ENCODE data around the gene PSMC5. TPM values are rescaled to one million over a fixed set of nuclear protein-coding genes. Genes with fewer than 3 reads are reported as not detected.
A peak's percentile ranks its signal among the peaks of the same experiment; 100 is the strongest.

The PSMC5 gene
- total RNA-seq, 6 donors from 2014 or later: 55.2 to 118 (median 88.1) TPM

DNA sequence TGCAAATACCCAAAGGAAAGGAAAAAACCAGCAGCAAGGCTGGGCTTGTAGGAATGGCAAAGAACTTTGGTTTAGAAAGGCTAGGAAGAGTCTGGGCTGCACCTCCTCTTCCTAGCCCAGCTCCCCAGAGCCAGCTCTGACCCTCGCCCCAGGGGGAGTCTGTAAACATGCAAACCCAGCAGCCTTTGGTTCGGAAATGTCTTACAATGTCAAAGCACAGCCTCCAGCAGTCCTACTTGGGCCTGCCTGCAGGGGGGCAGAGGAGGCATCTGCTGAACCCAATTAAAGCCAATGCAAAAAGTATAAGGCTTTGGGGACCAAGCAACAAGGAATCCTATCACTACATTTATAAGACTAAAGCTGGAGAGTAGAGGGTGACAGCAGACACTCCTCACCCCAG is 5.2 kb downstream of the PSMC5 start:
- WGBS, 2 donors: 88% methylated on average over 2 of the region's 2 CpGs; no CpG with 5 or more reads in 1 of the 2 donors
- Histone ChIP-seq H3K36me3 (peaks cover 49 to 87% (median 78%) of the 10 kb centered on the region in 4 donors), H3K4me1 (peaks cover 21 to 38% (median 33%) of the 10 kb centered on the region in 4 donors), H3K27ac (no peak overlapping the region), H3K27me3 (no peaks in the 10 kb centered on the region), H3K9me3 (no peaks in the 10 kb centered on the region), H3K4me3 (no peak overlapping the region)
- TF ChIP-seq EP300 (IDR thresholded peaks at IDR 0.05) (no peak), POLR2A (IDR thresholded peaks at IDR 0.05) (no peak), CTCF (IDR thresholded peaks at IDR 0.05) (no peak), POLR2AphosphoS5 (IDR thresholded peaks at IDR 0.05) (no peak)
- ATAC-seq (ENCODE audit: low FRiP score in 2 of 2) (no peak), DNase-seq (no peak)

DNA sequence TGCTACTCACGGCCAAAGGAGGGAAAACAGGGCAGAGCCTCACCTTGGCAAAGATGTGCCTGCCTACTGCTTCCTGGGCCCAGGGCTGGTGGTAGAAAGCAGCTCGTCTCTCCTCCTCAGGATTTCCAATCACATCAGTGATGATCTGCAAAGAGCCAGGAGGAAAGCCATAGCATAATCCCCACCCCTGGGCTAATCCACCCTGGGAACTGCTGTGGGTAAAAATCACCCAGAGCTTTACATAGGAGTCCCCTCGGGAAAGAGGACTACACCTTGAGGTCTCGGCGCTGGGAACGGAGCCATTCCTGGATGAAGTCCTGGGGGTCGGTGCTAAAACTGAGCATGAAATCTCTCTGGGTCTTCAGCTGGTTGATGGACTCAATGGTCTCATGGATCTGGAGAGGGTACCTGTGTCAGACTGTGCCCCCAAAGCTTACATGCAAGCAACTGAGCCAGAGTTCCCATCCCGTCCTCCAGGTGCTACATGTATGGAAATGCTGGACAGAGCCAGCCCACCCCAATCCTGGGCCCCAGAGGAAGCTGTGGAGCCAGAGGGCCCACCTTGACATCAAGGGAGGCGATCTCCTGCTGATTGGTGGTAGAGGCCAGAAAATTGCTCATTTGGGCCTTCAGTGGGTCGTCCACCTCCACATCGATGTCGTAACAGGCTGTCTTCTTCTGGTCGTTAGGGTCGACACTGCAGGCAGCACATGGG is 6.0 kb downstream of the PSMC5 start:
- Histone ChIP-seq H3K4me3 (no peak overlapping the region), H3K4me1 (peaks cover 24 to 39% (median 35%) of the 10 kb centered on the region in 4 donors), H3K27me3 (no peaks in the 10 kb centered on the region), H3K27ac (no peak overlapping the region), H3K9me3 (no peaks in the 10 kb centered on the region), H3K36me3 (peaks cover 49 to 91% (median 79%) of the 10 kb centered on the region in 4 donors)
- 83 to 88% methylated on average over 11 to 13 of the region's 14 CpGs for WGBS, 2 donors
- no peak for TF ChIP-seq CTCF (IDR thresholded peaks at IDR 0.05)
- TF ChIP-seq POLR2A (IDR thresholded peaks at IDR 0.05): no peak
- no peak for TF ChIP-seq EP300 (IDR thresholded peaks at IDR 0.05)
- no peak for TF ChIP-seq POLR2AphosphoS5 (IDR thresholded peaks at IDR 0.05)
- no peak for ATAC-seq (ENCODE audit: low FRiP score in 2 of 2)
- no peak for DNase-seq

DNA sequence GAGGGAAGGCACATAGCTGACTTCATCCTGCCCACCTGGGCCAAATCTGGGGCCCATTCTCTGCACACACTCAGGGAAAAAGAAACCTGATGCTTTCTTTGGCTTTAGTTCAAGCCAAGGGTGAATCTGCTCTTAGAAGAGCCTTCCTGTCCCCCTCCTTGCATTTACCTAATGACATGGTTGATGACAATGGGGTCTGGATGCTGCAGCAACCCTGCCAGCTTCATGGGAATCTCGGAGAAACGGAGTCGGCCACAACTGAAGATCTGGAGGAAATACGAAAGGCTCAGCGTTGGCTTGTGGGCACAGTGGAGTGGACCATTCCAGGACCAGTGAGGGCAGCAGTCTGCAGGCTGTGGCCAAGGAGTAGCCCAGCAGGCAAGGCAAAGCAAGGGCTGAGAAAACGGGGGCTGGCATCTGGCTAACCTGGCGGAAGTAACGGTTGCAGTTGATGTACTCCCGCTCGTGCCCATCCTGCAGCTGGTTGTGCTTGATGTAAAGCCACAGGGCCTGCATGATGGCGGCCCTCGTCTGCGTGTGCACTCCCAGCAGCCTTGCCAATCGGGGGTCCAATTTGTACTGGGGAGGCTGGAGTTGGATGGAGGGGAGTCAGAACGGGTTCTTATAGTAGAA is 6.6 kb downstream of the PSMC5 start:
- Histone ChIP-seq H3K27ac (peak overlapping the region in 1 of 4 donors; percentile 55), H3K27me3 (no peaks in the 10 kb centered on the region), H3K4me3 (no peak overlapping the region), H3K9me3 (no peaks in the 10 kb centered on the region), H3K4me1 (peaks cover 24 to 39% (median 35%) of the 10 kb centered on the region in 4 donors), H3K36me3 (peaks cover 49 to 88% (median 79%) of the 10 kb centered on the region in 4 donors)
- TF ChIP-seq CTCF (IDR thresholded peaks at IDR 0.05): no peak
- no peak for TF ChIP-seq POLR2AphosphoS5 (IDR thresholded peaks at IDR 0.05)
- TF ChIP-seq POLR2A (IDR thresholded peaks at IDR 0.05): no peak
- TF ChIP-seq EP300 (IDR thresholded peaks at IDR 0.05): no peak
- ATAC-seq (ENCODE audit: low FRiP score in 2 of 2) (no peak), DNase-seq (peak in 1 of 2 donors; percentile 23)
- WGBS, 2 donors: 95 to 96% methylated on average over 15 of the region's 15 CpGs

DNA sequence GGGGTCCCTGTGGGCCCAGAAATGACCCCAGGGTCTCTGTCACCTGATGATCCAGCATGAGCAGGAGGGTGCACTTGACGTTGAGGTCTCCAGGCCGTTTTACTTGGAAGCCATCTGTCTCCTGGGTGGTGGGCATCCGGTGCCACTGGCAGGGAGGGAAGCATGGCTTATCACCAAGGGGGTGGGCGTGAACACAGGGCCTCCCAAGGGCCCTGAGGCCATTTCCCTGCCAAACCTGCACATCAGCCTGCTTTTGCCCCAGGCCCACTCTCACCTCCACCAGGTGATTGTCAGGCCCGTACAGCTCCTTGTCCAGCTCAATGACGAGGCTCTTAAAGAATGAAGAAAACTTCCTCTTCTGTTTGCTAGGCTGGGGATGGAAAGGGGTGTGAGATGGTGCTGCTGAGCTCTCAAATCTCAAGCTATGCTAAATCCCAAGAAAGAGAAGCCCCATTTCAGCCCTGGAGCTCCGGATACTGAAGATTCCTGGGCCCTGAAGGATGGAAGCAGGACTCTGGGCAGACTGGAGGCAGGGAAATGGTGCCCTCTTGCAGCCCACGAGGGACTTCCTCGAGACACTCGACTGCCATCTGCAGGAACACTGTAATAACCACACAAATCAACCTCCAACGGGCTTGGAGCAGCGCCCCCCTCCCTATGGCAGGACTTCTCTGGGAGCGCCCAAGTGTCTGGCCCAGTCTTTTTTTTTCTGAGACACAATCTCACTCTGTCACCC is 7.4 kb downstream of the PSMC5 start:
- Histone ChIP-seq H3K4me3 (no peak overlapping the region), H3K27ac (peak overlapping the region in 1 of 4 donors; percentile 55), H3K9me3 (no peaks in the 10 kb centered on the region), H3K36me3 (peaks cover 49 to 80% (median 74%) of the 10 kb centered on the region in 4 donors), H3K4me1 (peaks cover 27 to 39% (median 35%) of the 10 kb centered on the region in 4 donors), H3K27me3 (no peaks in the 10 kb centered on the region)
- 30 to 39% methylated on average over 8 to 13 of the region's 13 CpGs for WGBS, 2 donors
- TF ChIP-seq POLR2AphosphoS5 (IDR thresholded peaks at IDR 0.05) (no peak), EP300 (IDR thresholded peaks at IDR 0.05) (no peak), POLR2A (IDR thresholded peaks at IDR 0.05) (no peak), CTCF (IDR thresholded peaks at IDR 0.05) (peak in 4 of 6 experiments; percentile 23 to 52 (median 47))
- DNase-seq (peak in 1 of 2 donors; percentile 59), ATAC-seq (ENCODE audit: low FRiP score in 2 of 2) (peak; percentile 37 to 38)
